Measurements from ENCODE around the gene PTER. TPM values are rescaled to one million over a fixed set of nuclear protein-coding genes. Genes with fewer than 3 reads are reported as not detected.

Gene PTER
- total and polyA plus RNA-seq, 9 of the 15 experiments (the other 6 are each of a cell fraction or from before 2014, with no cell fraction given) = 15.5 to 42.1 (median 28.6) TPM

GRCh38 chr10:16481052-16481728 is 44.4 kb downstream of the PTER start:
- Histone ChIP-seq H3K27me3 (ENCODE audit: control insufficient read depth in 2 of 2, insufficient read depth in 2 of 2, low read length in 2 of 2) (no peaks in the 10 kb centered on the region), H3K9ac (ENCODE audit: insufficient read depth in 1 of 2, low read depth in 2 of 2, low read length in 2 of 2) (no peak overlapping the region), H3K79me2 (ENCODE audit: control insufficient read depth, insufficient read depth, low read length) (no peaks in the 10 kb centered on the region), H3K36me3 (ENCODE audit: control insufficient read depth, insufficient read depth, low read length) (peaks cover 8% of the 10 kb centered on the region; the same call in 2 of the 3 replicates), H3K4me2 (ENCODE audit: insufficient read depth, low read length) (no peak overlapping the region), H3K4me3 (no peak overlapping the region), H2AFZ (ENCODE audit: low read depth, low read length) (no peak overlapping the region), H3K9me1 (ENCODE audit: control insufficient read depth, insufficient read depth, low read length) (no peaks in the 10 kb centered on the region), H3K9me3 (replicated peaks; ENCODE audit: control insufficient read depth, insufficient read depth, low read depth, low read length) (no peaks in the 10 kb centered on the region), H3K27ac (ENCODE audit: extremely low read depth, low read depth, low read length) (no peak overlapping the region), H4K20me1 (replicated peaks; ENCODE audit: control insufficient read depth, insufficient read depth, low read length) (no peaks in the 10 kb centered on the region), H3K4me1 (replicated peaks in 1 of 2; ENCODE audit: control insufficient read depth in 2 of 2, insufficient read depth in 2 of 2, low read length in 2 of 2) (peaks cover 0 to 6% of the 10 kb centered on the region in 2 experiments; a peak in 1 of 5 replicates)
- in situ Hi-C loops (cut with MboI) = no loop called here
- no peak for FAIRE-seq
- ChIA-PET CTCF (ENCODE audit: low intra/inter-chr PET ratio) (no interaction called here), POLR2A (no interaction called here)
- DNase-seq (ENCODE audit: extremely low read depth in 1 of 4, low spot score in 3 of 4) = no peak
- BruUV-seq (replicated peaks) = no TSS peak
- 52% methylated on average over 5 of the region's 5 CpGs for WGBS (ENCODE audit: insufficient coverage, low coverage, missing lambda C conversion rate)
- no peak for ATAC-seq
- intact Hi-C loops (cut with micrococcal nuclease) = no loop called here
- TF ChIP-seq TAF9B (IDR thresholded peaks at IDR 0.05; ENCODE audit: partially characterized antibody) (no peak), RUNX1 (IDR thresholded peaks at IDR 0.05; ENCODE audit: low read depth) (no peak), MAZ (CRISPR knock-in tag; conservative IDR thresholded peaks at IDR 0.05 in 1 of 2, IDR thresholded peaks at IDR 0.05 in 1 of 2) (no peak), KLF13 (tag; IDR thresholded peaks at IDR 0.05; ENCODE audit: borderline replicate concordance, low read depth) (no peak), RBM25 (IDR thresholded peaks at IDR 0.05; ENCODE audit: low read depth, low read length, severe bottlenecking) (no peak), RFX5 (IDR thresholded peaks at IDR 0.05; ENCODE audit: low read depth, low read length) (no peak), SMAD2 (IDR thresholded peaks at IDR 0.05; ENCODE audit: low read depth, low read length) (no peak), ZFX (CRISPR knock-in tag; IDR thresholded peaks at IDR 0.05) (no peak), KLF1 (tag; IDR thresholded peaks at IDR 0.05) (no peak), ZBTB17 (CRISPR knock-in tag; IDR thresholded peaks at IDR 0.05) (no peak), MAFK (IDR thresholded peaks at IDR 0.05; ENCODE audit: low read length) (no peak), ZNF324 (CRISPR knock-in tag; IDR thresholded peaks at IDR 0.05) (no peak), ZNF408 (CRISPR knock-in tag; IDR thresholded peaks at IDR 0.05; ENCODE audit: low read depth) (no peak), KLF6 (CRISPR knock-in tag; IDR thresholded peaks at IDR 0.05; ENCODE audit: borderline replicate concordance) (no peak), THRAP3 (IDR thresholded peaks at IDR 0.05; ENCODE audit: borderline replicate concordance) (no peak)

All from K562 (cell line).